ENCODE data around the gene C6orf15.
A peak's percentile ranks its signal among the peaks of the same experiment; 100 is the strongest.

The C6orf15 gene

DNA sequence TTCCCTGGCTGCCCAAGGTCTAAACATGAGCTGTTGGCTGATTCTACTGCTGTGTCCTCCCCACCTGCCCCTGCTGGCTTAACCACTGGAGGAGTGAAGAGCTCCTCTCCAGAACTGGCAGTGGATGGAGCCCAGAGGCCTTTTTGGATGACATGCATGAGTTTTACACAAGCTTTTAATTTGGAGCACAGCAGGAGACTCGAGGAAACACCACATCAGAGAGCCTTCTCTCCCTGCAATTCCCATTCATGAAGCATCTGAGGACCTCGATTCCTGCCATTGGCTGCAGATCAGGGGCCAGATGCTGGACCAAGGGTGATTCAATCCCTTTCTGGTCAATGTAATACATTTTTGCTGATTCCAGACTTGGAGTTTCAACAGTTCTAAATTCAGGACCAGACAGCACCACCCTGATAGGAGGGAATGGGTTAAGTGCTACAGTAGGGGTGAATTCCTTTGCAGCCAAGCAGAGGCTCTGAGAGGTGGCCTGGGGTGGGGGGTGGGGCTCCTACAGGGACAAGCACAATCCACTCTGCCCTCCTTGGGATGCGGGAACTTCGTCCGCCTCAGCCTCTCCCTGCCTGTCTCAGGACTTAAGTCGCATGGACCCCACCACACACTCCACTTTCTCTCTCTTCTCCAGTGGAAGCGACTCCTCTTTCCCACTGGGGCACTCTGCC is 1.6 kb upstream of the C6orf15 start:
- DNase-seq (ENCODE audit: extremely low spot score, insufficient read length, low read depth) (no peak), FAIRE-seq (no peak)

DNA sequence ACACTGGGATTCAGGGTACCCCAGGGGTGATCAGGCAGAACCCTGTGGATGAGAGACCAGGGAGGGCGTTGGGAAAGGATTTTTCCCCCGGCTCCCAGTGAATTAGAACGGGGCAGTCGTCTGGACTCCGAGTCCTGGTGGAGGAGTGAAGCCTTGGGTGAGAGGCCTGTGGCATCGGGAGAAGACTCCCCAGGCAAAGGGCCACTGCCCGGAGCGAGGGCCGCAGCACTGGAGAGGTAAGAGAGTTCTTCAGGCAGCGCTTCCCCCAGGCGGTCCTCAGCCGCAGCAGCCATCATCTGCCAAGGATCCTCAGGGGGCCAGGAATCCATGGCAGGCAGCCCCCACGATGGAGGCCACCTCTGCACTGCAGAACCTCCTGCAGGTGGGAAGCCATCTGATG is 663 bp downstream of the C6orf15 start:
- no peak for FAIRE-seq

DNA sequence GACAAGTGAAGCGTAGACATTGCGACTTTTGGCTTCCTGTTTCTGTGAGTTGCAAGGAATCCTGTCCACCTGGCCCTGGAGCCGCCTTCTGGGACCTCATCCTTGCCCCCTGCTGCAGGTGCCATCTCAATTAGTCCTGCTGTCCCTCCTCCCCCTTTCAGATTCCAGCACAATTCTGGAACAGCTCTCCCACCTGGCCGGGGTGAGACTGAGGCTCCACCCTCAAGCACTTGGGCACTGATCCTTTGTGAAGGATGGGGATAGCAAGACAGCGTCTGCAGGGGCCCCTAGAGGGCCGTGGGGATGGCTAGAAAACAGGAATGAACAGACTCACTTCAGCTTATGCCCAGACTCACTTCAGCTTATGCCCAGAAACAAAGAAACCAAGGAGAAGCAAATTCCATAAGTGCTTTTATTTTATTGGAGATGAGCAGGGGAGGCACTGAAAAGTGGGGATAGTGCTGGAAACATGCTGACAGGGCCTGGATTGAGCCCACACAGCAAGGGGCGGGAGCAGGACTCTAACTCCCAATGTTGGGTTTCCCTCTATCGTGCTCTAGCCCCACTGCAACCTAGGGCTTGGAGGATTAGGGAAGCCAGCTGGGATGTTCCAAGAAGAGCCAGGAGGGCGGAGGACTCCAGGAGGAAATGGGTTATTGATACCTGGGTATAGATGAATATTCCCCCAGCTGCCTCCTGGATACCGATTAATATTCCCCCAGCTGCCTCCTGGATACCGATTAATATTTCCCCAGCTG is 1.4 kb downstream of the C6orf15 start:
- DNase-seq (ENCODE audit: extremely low spot score, insufficient read length, low read depth) (no peak), FAIRE-seq (no peak)

More for the DNA sequence above, 663 bp downstream of the C6orf15 start:
- DNase-seq (ENCODE audit: extremely low spot score, insufficient read length, low read depth): no peak

DNA sequence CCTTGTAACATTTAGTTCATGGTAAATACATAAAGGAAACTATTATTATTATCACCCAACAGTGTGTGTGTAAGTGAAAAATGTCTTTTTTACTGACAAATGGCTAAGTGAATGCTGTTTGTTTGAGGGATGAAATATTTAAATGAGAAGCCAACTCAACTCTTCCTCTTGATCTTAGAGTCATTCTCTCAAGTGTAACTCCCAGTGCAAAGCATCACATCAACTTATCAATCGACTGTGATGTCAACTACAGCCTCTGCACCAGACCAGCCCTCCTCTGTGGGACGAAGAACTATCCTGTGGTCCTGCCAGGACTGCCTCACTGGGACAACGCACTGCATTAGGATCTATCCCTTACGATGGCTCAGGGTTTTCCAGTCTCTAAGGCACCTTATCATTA is 5.3 kb downstream of the C6orf15 start:
- FAIRE-seq: no peak
- no peak for DNase-seq (ENCODE audit: extremely low spot score, insufficient read length, low read depth)

DNA sequence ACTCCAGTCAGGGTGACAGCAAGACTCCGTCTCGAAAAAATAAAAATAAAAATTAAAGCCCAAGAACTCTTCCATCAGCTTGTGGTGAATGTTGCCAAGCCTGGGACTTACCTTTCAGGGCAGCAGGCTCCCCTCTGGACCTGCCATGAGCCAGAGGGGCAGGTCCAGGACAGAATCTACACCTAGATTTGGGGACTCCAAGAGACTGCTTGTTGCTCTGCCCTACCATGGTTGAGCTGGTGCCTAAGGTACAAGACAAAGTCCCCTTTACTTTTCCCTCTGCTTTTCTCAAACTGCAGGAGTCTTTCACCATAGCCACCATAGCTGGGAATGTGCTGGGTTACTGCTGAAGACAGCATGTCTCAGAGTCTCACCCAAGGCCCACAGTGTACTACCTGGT is 9.2 kb downstream of the C6orf15 start:
- DNase-seq (ENCODE audit: extremely low spot score, insufficient read length, low read depth) (no peak), FAIRE-seq (no peak)

DNA sequence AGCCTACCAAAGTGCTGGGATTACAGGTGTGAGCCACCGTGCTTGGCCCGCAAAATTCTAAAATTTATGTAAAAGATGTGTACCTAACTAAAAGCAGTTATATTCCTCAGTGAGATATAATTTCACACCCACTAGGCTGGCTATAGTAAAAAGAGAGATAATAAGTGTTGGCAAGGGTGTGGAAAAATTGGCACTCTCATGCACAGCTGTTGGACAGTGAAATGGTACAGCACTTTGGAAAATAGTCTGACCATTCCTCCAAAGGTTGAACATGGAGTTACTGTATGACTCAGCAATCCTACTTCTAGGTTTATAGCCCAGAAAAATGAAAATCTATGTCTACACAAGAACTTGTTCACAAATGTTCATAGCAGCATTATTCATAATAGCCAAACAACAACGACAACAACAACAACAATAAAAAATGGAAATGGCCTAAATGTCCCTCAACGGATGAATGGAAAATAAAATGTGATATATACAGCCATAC is 13.9 kb downstream of the C6orf15 start:
- DNase-seq (ENCODE audit: extremely low spot score, insufficient read length, low read depth) (no peak), FAIRE-seq (no peak)

DNA sequence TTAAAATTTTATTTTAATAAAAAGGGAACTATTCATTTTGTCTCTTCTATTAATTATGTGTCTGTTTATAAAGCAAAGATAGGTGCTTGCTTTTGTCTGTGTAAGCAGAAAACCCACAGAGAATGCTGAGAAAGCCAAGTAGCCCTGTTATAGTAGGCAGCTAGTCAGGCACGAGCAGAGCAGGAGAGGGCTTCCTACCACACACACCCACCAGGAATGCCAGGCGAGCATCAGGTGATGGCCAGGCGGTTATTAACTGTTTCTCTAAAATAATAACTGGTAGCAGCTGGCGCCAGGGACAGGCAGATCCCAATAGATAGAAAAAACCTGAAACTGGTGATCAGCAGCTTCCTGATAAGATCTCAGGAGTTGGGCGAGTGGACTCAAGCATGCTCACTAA is 15.7 kb downstream of the C6orf15 start:
- DNase-seq (ENCODE audit: extremely low spot score, insufficient read length, low read depth) (no peak), FAIRE-seq (no peak)

DNA sequence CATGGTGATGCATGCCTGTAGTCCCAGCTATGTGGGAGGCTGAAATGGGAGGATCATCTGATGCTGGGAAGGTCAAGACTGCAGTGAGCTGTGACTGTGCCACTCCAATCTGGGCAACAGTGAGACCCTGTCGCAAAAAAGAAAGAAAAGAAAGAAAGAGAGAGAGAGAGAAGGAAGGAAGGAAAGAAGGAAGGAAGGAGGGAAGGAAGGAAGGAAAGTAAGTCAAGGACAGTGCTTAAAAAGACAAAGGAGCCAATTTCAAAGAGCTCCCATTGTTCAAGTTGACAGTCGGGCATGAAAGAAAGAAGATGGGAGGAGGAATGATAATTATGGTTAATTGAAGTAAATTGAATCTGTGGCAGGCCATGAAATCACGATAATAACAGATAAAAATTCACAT is 16.2 kb downstream of the C6orf15 start:
- no peak for FAIRE-seq
- no peak for DNase-seq (ENCODE audit: extremely low spot score, insufficient read length, low read depth)

DNA sequence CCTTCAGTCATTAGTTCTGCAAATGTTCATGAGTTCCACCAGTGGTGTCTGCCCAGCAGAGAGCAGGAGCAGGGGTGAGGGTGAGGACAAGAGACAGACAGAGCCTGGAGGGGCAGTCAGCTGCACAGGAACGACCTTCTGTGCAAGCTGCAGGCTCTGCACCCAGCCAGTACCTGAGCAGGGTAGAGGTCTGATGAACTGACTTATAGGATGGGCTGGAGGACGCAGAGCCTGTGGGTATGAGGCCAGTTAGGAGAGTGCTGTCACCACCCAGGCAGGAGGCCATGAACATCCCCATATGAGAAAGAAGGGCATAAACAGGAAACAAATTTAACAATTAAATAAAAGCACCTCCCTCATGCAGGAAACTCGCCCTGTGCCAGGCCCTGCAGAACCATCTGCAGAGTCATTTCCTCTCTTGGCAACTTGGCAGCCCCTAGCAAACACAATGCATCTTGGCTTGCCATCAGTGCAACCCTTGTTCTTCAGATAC is 17.9 kb downstream of the C6orf15 start:
- FAIRE-seq (no peak), DNase-seq (ENCODE audit: extremely low spot score, insufficient read length, low read depth) (no peak)

DNA sequence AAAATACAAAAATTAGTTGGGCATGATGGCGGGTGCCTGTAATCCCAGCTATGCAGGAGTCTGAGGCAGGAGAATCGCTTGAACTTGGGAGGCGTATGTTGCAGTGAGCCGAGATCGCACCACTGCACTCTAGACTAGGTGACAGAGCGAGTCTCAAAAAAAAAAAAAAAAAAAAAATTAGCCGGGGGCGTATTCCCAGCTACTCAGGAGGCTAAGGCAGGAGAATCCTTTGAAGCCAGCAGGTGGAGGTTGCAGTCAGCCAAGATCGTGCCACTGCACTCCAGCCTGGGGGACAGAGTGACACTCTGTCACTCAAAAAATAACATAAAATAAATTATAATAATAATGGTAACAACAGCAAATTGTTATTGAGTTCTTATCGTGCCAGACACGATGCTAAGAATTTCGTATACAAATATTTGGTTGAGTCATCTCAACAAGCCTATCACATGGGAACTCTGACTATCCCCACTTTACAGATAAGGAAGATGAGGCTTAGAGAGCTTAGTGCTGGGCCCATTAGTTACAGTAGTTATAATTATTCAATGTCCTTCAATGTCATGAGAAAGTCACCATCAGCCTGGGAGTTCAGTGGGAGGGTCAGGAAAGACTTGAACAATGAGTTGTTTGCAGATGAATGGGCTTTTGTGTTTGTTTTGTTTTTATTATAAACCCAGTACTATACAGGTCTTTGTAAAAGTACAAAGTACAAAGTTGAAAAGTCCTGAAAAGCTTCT is 19.4 kb downstream of the C6orf15 start:
- FAIRE-seq: no peak
- DNase-seq (ENCODE audit: extremely low spot score, insufficient read length, low read depth): no peak

DNA sequence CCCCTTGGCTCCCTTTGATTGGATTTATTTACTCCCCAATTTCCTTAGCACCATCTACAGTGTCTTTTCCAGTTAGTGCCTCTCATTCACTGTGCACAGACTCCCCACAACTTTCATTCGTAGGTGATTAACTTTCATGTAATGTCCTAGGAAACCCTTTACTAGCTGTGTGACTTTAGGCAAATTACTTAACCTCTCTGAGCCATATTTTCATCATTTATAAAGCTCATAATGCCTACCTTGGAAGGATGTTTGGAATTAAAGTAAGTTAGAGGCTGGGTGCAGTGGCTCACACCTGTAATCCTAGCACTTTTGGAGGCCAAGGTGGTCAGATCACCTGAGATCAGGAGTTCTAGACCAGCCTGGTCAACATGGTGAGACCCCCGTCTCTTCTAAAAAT is 20.1 kb downstream of the C6orf15 start:
- FAIRE-seq (no peak), DNase-seq (ENCODE audit: extremely low spot score, insufficient read length, low read depth) (no peak)

DNA sequence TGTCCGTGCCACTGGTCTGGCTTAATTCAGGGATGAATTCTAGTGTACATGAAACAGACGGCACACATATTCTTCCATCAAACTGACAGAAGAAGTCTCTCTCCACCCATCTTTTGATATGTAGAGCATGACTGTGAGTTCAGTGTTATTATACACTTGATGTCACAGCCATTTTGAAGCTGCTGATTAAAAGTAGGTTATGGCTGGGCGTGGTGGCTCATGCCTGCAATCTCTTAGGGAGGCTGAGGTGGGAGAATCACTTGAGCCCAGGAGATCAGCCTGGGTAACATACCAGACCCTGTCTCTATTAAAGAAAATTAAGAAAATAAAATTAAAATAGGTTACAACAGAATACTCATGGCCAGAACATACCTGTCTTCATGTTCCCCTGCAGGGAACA is 20.7 kb downstream of the C6orf15 start:
- no peak for FAIRE-seq
- no peak for DNase-seq (ENCODE audit: extremely low spot score, insufficient read length, low read depth)

DNA sequence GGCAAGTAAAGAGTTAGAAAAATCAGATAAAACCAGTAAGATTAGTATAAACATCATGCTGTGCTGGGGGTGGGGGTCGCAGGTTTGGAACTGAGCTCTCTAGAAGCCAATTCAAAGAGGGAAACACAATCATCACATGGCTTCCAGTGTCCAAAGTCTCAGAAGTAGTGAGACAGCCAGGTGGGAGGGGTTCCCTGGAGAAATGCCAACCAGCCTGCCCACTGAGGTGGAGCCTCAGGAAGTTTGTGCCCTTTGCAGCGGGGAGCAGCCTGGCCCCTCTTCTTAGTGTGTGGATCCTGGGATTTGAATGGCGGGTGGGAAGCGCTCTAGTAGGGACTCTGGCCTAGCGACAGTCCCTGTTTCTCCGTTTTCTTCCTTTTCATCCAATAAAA is 21.4 kb downstream of the C6orf15 start:
- no peak for DNase-seq (ENCODE audit: extremely low spot score, insufficient read length, low read depth)
- no peak for FAIRE-seq

DNA sequence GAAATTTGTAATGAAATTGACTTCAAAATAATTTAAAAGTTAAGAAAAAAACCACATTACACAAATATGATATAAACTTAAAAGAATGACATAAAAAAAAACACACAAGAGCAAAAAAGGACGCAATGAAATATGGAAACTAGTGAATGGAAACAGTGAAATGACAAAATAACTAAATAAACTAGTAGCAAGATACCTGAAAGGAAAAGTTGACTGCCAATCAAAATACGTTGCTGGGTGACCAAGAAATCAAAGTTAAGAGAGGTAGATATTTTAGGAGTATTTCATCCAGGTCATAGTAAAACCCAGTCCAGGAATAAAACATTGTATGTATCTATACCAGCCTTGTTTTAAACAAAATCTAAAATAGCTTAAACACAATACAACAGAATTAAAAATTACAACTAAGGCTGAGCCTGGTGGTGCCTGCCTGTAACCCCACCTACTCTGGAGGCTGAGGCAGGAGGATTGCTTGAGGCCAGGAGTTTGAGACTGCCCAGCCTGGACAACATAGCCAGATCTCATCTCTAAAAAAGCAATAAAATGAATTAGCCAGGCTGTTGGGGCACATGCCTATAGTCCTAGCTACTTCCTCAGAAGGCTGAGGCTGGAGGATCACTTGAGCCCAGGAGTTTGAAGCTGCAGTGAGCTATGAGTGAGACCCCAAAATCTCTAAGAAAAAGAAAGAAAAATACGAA is 22.0 kb downstream of the C6orf15 start:
- no peak for DNase-seq (ENCODE audit: extremely low spot score, insufficient read length, low read depth)
- FAIRE-seq: no peak

DNA sequence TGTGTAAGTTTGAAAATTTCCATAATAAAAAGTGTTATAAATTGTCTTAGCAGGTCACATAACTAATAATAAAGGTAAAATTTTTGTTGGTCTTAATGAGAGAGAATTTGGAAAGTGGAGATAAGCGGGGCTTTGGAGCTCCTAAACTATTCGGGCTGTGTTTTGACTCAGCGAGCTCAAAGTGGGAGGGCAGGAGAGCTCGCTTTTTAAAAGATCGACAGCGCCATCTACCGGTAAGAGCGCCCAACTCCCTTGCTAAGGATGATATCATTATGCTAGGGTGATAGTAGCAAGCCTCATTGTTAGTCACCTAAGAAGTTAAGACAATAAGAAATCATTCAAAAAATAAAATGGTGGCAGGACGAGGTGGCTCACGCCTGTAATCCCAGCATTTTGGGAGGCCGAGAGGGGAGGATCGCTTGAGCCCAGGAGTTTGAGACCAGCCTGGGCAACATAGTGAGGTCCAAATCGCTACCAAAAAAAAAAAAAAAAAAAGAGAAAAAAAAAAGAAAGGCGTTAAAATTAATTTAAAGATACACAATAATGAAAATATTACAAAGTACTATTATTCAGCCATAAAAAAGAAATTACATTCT is 24.8 kb downstream of the C6orf15 start:
- peak; percentile 69 for FAIRE-seq
- DNase-seq (ENCODE audit: extremely low spot score, insufficient read length, low read depth): peak; percentile 79

DNA sequence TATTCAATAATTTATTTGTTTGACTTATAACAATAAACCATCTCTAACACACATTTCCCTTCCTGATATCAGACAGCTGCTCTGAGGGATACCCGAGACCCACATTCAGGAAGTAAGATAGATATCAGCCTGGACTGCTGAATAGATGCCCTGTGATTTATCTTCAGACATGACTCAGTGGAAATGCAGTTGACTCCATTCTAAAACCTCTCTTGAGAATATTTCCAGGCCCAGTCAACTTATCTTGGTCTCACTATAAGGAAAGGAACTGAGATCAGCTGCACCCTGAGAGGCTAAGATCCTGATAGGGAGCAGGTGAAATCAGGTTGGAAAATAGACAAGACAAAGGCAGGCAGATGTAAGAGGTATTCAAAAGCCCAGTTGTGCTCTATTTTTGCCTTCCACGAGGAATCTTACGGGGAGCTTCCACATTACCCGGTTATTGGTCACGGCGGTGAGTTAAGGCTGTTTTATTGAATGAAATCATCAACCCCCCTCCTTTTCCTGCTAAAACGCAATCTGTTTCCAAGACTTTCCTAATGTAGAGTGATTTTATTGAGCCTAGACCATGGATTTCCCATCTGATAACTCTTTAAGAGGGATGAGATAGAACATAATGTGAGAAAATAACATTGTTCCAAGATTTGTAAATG is 25.5 kb downstream of the C6orf15 start:
- DNase-seq (ENCODE audit: extremely low spot score, insufficient read length, low read depth) (no peak), FAIRE-seq (no peak)

DNA sequence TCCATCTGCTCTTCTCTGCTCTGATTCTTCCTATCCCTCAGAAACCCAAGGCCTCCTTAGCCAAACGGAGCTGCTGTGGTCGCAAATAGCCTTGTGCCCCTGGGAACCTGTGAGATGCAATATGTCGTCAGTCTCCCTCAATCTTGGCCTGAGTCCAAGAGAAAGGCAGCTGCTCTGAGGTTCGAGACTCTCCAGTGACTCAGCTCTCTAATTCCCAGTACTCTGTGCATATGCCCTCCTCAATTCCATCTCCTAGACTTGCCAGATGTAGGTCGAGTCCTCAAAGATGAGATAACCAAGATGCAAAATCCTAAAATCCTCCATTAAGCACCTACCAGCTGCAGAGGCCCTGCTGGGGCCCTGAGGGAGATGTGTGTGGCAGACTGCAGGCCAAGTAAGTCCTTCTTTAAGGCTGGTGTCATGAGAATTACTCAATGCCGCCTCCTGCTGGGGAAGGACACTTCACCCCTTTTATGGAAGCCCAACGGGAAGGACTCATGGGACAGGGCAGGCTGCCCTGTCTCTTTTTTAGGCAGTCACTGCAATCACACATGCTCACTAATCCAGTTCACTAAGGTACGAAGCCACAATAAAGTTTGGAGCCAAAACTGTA is 28.5 kb downstream of the C6orf15 start:
- DNase-seq (ENCODE audit: extremely low spot score, insufficient read length, low read depth) (no peak), FAIRE-seq (peak; percentile 15)

DNA sequence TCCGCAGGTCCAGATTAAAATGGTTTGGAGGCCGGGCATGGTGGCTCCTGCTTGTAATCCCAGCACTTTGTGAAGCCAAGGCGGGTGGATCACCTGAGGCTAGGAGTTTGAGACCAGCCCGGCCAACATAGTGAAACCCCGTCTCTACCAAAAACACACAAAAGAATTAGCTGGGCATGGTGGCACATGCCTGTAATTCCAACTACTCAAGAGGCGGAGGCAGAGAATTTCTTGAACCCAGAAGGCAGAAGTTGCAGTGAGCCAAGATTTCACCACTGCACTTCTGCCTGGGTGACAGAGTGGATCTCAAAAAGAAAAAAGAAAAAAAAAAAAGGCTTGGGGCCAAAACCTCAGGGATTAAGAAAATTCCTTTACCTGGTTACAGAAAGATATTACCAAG is 30.5 kb downstream of the C6orf15 start:
- FAIRE-seq (no peak), DNase-seq (ENCODE audit: extremely low spot score, insufficient read length, low read depth) (no peak)

DNA sequence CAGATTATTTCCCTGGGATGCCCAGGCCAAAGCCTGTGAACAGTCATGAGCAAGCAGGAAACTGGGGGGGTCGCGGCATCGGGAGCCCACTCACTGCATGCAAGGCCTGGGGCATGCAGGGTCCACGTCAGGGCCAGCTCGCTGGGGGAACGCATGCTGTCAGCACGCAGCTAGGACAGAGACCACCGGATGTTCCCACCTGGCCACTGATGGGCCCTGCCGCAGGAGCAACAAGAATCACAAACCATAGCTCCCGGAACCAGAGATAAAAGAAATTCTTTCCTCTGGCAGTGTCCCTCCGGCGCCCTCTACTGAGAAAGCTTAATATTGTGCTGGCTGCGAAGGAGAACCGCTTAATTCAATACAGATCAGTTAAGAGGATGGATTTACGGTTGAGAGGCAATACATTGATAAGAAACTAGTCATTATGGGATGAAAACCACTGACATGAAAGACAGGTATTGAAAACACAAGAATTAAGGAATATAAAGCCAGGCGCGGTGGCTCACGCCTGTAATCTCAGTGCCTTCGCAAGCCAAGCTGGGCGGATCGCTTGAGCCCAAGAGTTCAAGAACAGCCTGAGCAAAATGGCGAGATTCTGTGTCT is 32.6 kb downstream of the C6orf15 start:
- no peak for DNase-seq (ENCODE audit: extremely low spot score, insufficient read length, low read depth)
- FAIRE-seq: peak; percentile 67
